Right cardiac atrium (tissue), 5 donors: ENCODE data around the gene PYGM. TPM values are rescaled to one million over a fixed set of nuclear protein-coding genes. Genes with fewer than 3 reads are reported as not detected.
"Not testable (repeated sequence)": the region's sequence is repeated elsewhere in the genome, so short reads cannot be mapped to it uniquely, and the experiment has no call there.

Experiments
- ATAC-seq, 2 donors: fragments of 200-7000 bp; cut with Tn5 transposase; one replicate each; pipeline versions ENCODE4 v1.8.0 to v1.9.1; 2020; ENCODE audit warnings: moderate library complexity in 2 of 2, mild to moderate bottlenecking in 1 of 2
- DNase-seq, 3 donors: peaks; one replicate each; pipeline ENCODE4 v3.0.0-alpha.2; 2020
- H3K27ac ChIP-seq: one replicate; pipeline ENCODE4 v1.5.1; 2013; ENCODE audit warnings: mild to moderate bottlenecking, low read length, control low read depth, moderate library complexity
- H3K27me3 ChIP-seq: one replicate; pipeline ENCODE4 v1.6.1; 2013; ENCODE audit not compliant: control insufficient read depth, insufficient read depth
- H3K4me1 ChIP-seq: one replicate; pipeline ENCODE4 v1.6.1; 2013; ENCODE audit warnings: low read length; ENCODE audit not compliant: control insufficient read depth, insufficient read depth
- H3K4me3 ChIP-seq: one replicate; pipeline ENCODE4 v1.5.1; 2013; ENCODE audit warnings: low read length, control low read depth
- H3K9me3 ChIP-seq: one replicate; pipeline ENCODE4 v1.6.1; 2013; ENCODE audit warnings: low read length; ENCODE audit not compliant: control insufficient read depth
- WGBS: extraction: QIAGEN DNeasy Blood & Tissue Kit; methylation state at CpG from one replicate; pipeline ENCODE4 v1.1.7; 2013; 5-methylcytosine and 5-hydroxymethylcytosine counted together
- intact Hi-C, 4 donors: fragments of 100-400 bp; cut with DNase I; formaldehyde crosslinking; loops; one replicate each; pipeline versions ENCODE4 v1.11.0 to v1.14.0; 2022 to 2023
- polyA plus RNA-seq: library from polyadenylated mRNA; stranded (reverse); fragments of 200-250 nt; gene quantifications from one replicate; pipeline ENCODE4 v1.2.3, GENCODE V29; 2013
- total RNA-seq, 4 donors: library from RNA; stranded (reverse); fragmentation: NEBNext Ultra II Directional; extraction: Animal tissue kit (Norgen Biotek cat#: 25700); gene quantifications; one replicate each; pipeline ENCODE4 v1.2.1, GENCODE V29; 2021
- donor health status: healthy with polysubstance abuse.
- donor health status: DM: no; HTN: yes; CAD: no.
- donor health status: DM: no; HTN: no; CAD: no.
- donor health status: DM: no; HTN: yes; CAD: no; lungs with severe emphysema.
- donor health status: DM: yes; HTN: yes; CAD: no.

PYGM gene
- total and polyA plus RNA-seq, 5 donors = 38.5 to 71.5 (median 55.6) TPM

GRCh38 chr11:64712430-64713015 is 47.3 kb downstream of the PYGM start:
- intact Hi-C loops = no loop called here
- WGBS = 10% methylated on average over 45 of the region's 45 CpGs
- ATAC-seq = peak in 1 of 2 donors; percentile 14
- H3K27ac ChIP-seq = no peak overlapping the region
- H3K4me3 ChIP-seq = peak overlapping the region; percentile 6
- peaks cover 3% of the 10 kb centered on the region for H3K4me1 ChIP-seq
- H3K27me3 ChIP-seq = no peaks in the 10 kb centered on the region
- DNase-seq = peak in 2 of 3 donors; percentile 47 to 50
- no peaks in the 10 kb centered on the region for H3K9me3 ChIP-seq

- DNase-seq (peak in 1 of 3 donors; percentile 46), ATAC-seq (peak in 1 of 2 donors; percentile 8)
- Histone ChIP-seq H3K27ac (no peak overlapping the region), H3K27me3 (no peaks in the 10 kb centered on the region), H3K9me3 (no peaks in the 10 kb centered on the region), H3K4me3 (no peak overlapping the region), H3K4me1 (peaks cover 3% of the 10 kb centered on the region)
- WGBS = 52% methylated on average over 19 of the region's 19 CpGs
- intact Hi-C loops = no loop called here
Observed at GRCh38 chr11:64711956-64712362, 47.8 kb downstream of the PYGM start.

GRCh38 chr11:64711138-64711955 is 48.4 kb downstream of the PYGM start:
- peaks cover 3% of the 10 kb centered on the region for H3K4me1 ChIP-seq
- WGBS = 16% methylated on average over 45 of the region's 46 CpGs
- no peaks in the 10 kb centered on the region for H3K9me3 ChIP-seq
- no peak overlapping the region for H3K27ac ChIP-seq
- intact Hi-C loops = no loop called here
- DNase-seq (peak in 1 of 3 donors; percentile 51), ATAC-seq (peak in 1 of 2 donors; percentile 9)
- H3K4me3 ChIP-seq = no peak overlapping the region
- no peaks in the 10 kb centered on the region for H3K27me3 ChIP-seq

GRCh38 chr11:64710418-64711137 is 49.2 kb downstream of the PYGM start:
- intact Hi-C loops = no loop called here
- Histone ChIP-seq H3K9me3 (no peaks in the 10 kb centered on the region), H3K27ac (no peak overlapping the region), H3K4me3 (no peak overlapping the region), H3K4me1 (peaks cover 3% of the 10 kb centered on the region), H3K27me3 (no peaks in the 10 kb centered on the region)
- DNase-seq = no peak
- WGBS = 46% methylated on average over 13 of the region's 13 CpGs
- ATAC-seq = no peak

- intact Hi-C loops = no loop called here
- no peak overlapping the region for H3K4me3 ChIP-seq
- 40% methylated on average over 2 of the region's 2 CpGs for WGBS
- ATAC-seq = no peak
- H3K9me3 ChIP-seq = no peaks in the 10 kb centered on the region
- H3K27me3 ChIP-seq = no peaks in the 10 kb centered on the region
- no peak overlapping the region for H3K27ac ChIP-seq
- no peak for DNase-seq
- no peaks in the 10 kb centered on the region for H3K4me1 ChIP-seq
Observed at GRCh38 chr11:64705501-64705900, 54.3 kb downstream of the PYGM start.

- no peak for ATAC-seq
- Histone ChIP-seq H3K4me3 (no peak overlapping the region), H3K27ac (no peak overlapping the region), H3K27me3 (no peaks in the 10 kb centered on the region), H3K9me3 (no peaks in the 10 kb centered on the region), H3K4me1 (no peaks in the 10 kb centered on the region)
- intact Hi-C loops = no loop called here
- WGBS = 82% methylated on average over 2 of the region's 2 CpGs
- no peak for DNase-seq
Observed at GRCh38 chr11:64703048-64703447, 56.7 kb downstream of the PYGM start.

- H3K4me3 ChIP-seq, ATAC-seq, intact Hi-C loops, H3K4me1 ChIP-seq, DNase-seq, H3K27ac ChIP-seq, H3K9me3 ChIP-seq, H3K27me3 ChIP-seq: not testable (repeated sequence)
- WGBS = 88% methylated on average over 29 of the region's 29 CpGs
Observed at GRCh38 chr11:64701956-64702355, 57.8 kb downstream of the PYGM start.

- H3K27me3 ChIP-seq = no peaks in the 10 kb centered on the region
- intact Hi-C loops = no loop called here
- H3K9me3 ChIP-seq = no peaks in the 10 kb centered on the region
- ATAC-seq (no peak), DNase-seq (no peak)
- H3K4me1 ChIP-seq = no peaks in the 10 kb centered on the region
- WGBS = 78% methylated on average over 1 of the region's 1 CpG
- no peak overlapping the region for H3K27ac ChIP-seq
- no peak overlapping the region for H3K4me3 ChIP-seq
Observed at GRCh38 chr11:64698427-64698826, 61.3 kb downstream of the PYGM start.

GRCh38 chr11:64697663-64698375 is 62.0 kb downstream of the PYGM start:
- WGBS = 84% methylated on average over 7 of the region's 7 CpGs
- no peak for DNase-seq

More at GRCh38 chr11:64697663-64698375, 62.0 kb downstream of the PYGM start:
- H3K27ac ChIP-seq = no peak overlapping the region
- no peaks in the 10 kb centered on the region for H3K27me3 ChIP-seq
- intact Hi-C loops = no loop called here
- no peak overlapping the region for H3K4me3 ChIP-seq
- no peak for ATAC-seq
- no peaks in the 10 kb centered on the region for H3K9me3 ChIP-seq
- no peaks in the 10 kb centered on the region for H3K4me1 ChIP-seq
